Uterus (tissue), 4 donors: ENCODE results near the gene PTPRR. TPM values are rescaled to one million over a fixed set of nuclear protein-coding genes. Genes with fewer than 3 reads are reported as not detected.

ENCODE experiments used
- DNase-seq, 2 donors: peaks; one replicate each; pipeline ENCODE4 v3.0.0-alpha.2; 2019 to 2020
- H3K27ac ChIP-seq, 2 donors: fragments of 200-600 bp; sonication (generic); 1 replicate in 1 of 2; 2 replicates in 1 of 2; pipeline ENCODE4 v1.5.1; 2016 to 2018
- H3K27me3 ChIP-seq, 2 donors: fragments of 200-600 bp; sonication (generic); one replicate each; pipeline ENCODE4 v1.5.1; 2018 to 2019; ENCODE audit warnings: control low read depth in 1 of 2
- H3K36me3 ChIP-seq, 2 donors: fragments of 200-600 bp; sonication (generic); one replicate each; pipeline ENCODE4 v1.5.1; 2019; ENCODE audit warnings: control low read depth in 1 of 2
- H3K4me1 ChIP-seq, 2 donors: fragments of 200-600 bp; sonication (generic); one replicate each; pipeline ENCODE4 v1.5.1; 2018 to 2019; ENCODE audit warnings: control low read depth in 1 of 2
- H3K4me3 ChIP-seq, 2 donors: fragments of 200-600 bp; sonication (generic); 1 replicate in 1 of 2; 2 replicates in 1 of 2; pipeline ENCODE4 v1.5.1; 2018 to 2019; ENCODE audit warnings: mild to moderate bottlenecking in 1 of 2
- H3K9me3 ChIP-seq, 2 donors: fragments of 200-600 bp; sonication (generic); one replicate each; pipeline ENCODE4 v1.5.1; 2019; ENCODE audit warnings: control low read depth in 1 of 2
- POLR2A ChIP-seq, 2 donors: fragments of 450-650 bp; IDR thresholded peaks; one replicate each; pipeline ENCODE4 v1.6.1; 2016; ENCODE audit warnings: antibody characterized with exemption in 2 of 2, mild to moderate bottlenecking in 1 of 2, moderate library complexity in 1 of 2
- intact Hi-C: fragments of 100-400 bp; cut with DNase I; formaldehyde crosslinking; loops from one replicate; pipeline ENCODE4 v1.15.1; 2023; ENCODE audit warnings: low total_unique reads
- total RNA-seq, 4 donors: library from RNA; depleted of rRNA in 3 of 4; stranded (reverse); fragments of >200 nt in 3 of 4; gene quantifications; one replicate each; pipeline versions ENCODE4 v1.1.0 to v1.2.4, GENCODE V29; 2014 to 2023
- TF ChIP-seq, protein P1 (sequence below), 4 experiments: fragments of 200-600 bp in 2 of 4; fragments of 450-650 bp in 2 of 4; sonication (generic) in 2 of 4; IDR thresholded peaks; one replicate each; pipeline ENCODE4 v1.5.1; 2016 to 2019; ENCODE audit warnings: antibody characterized with exemption in 4 of 4, mild to moderate bottlenecking in 2 of 4, moderate library complexity in 1 of 4
- donor health status: DM: yes; HTN: yes; CAD: no.

Gene PTPRR
- total RNA-seq, 4 donors from 2014 or later = 0.62 to 43.3 (median 7.6) TPM

DNA sequence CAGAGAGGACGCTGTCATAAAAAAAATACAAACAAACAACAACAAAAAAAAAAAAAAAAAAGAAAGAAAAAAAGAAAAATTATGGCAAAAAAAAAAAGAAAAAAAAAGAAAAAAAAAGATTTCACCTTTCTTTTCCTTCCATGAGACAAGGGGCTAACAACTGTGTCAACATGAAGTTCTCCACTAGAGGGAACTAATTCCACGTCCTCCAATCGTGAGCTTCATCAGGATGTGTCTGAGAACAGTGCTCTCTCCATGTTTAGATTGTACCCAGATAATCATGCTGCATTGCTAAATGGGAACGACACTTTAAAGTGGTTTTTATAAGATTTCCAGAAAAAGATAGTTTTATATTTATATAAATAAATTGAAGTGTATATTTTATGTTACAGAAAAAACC lies 187.2 kb downstream of the PTPRR start:
- Histone ChIP-seq H3K4me1 (no peaks in the 10 kb centered on the region), H3K9me3 (no peaks in the 10 kb centered on the region), H3K36me3 (no peaks in the 10 kb centered on the region), H3K4me3 (no peak overlapping the region), H3K27me3 (no peaks in the 10 kb centered on the region), H3K27ac (no peak overlapping the region)
- intact Hi-C loops = no loop called here
- TF ChIP-seq, protein P1, sequence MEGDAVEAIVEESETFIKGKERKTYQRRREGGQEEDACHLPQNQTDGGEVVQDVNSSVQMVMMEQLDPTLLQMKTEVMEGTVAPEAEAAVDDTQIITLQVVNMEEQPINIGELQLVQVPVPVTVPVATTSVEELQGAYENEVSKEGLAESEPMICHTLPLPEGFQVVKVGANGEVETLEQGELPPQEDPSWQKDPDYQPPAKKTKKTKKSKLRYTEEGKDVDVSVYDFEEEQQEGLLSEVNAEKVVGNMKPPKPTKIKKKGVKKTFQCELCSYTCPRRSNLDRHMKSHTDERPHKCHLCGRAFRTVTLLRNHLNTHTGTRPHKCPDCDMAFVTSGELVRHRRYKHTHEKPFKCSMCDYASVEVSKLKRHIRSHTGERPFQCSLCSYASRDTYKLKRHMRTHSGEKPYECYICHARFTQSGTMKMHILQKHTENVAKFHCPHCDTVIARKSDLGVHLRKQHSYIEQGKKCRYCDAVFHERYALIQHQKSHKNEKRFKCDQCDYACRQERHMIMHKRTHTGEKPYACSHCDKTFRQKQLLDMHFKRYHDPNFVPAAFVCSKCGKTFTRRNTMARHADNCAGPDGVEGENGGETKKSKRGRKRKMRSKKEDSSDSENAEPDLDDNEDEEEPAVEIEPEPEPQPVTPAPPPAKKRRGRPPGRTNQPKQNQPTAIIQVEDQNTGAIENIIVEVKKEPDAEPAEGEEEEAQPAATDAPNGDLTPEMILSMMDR (IDR thresholded peaks at IDR 0.05) = peak; percentile 57 to 75 (median 65)
- TF ChIP-seq POLR2A (IDR thresholded peaks at IDR 0.05) = no peak
- no peak for DNase-seq

DNA sequence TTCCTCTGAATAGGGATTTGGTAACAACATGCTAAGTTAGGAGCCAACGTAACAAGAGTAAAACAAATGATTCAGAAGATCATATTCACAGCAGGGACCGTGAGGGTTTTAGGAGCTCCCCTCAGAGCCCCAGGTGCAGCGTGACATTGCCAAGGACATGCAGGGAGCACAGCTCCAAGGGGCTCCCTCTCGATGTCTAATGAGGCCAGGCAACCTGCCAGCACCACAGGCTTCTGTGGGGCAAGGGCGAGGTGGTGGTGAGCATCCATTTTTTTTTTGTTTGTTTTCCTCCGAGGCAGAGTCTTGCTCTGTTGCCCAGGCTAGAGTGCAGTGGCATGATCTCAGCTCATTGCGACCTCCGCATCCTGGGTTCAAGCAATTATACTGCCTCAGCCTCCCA lies 188.3 kb downstream of the PTPRR start:
- Histone ChIP-seq H3K4me3 (no peak overlapping the region), H3K9me3 (no peaks in the 10 kb centered on the region), H3K27me3 (no peaks in the 10 kb centered on the region), H3K36me3 (no peaks in the 10 kb centered on the region), H3K4me1 (no peaks in the 10 kb centered on the region), H3K27ac (no peak overlapping the region)
- no peak for DNase-seq
- intact Hi-C loops = no loop called here
- no peak for TF ChIP-seq POLR2A (IDR thresholded peaks at IDR 0.05)
- TF ChIP-seq, protein P1 (IDR thresholded peaks at IDR 0.05) = no peak

GRCh38 chr12:70730675-70731180 lies 189.8 kb downstream of the PTPRR start:
- H3K27ac ChIP-seq = no peak overlapping the region
- H3K4me3 ChIP-seq = no peak overlapping the region
- H3K4me1 ChIP-seq = no peaks in the 10 kb centered on the region
- no peaks in the 10 kb centered on the region for H3K36me3 ChIP-seq
- H3K27me3 ChIP-seq = no peaks in the 10 kb centered on the region
- no peak for DNase-seq
- H3K9me3 ChIP-seq = no peaks in the 10 kb centered on the region
- intact Hi-C loops = no loop called here
- no peak for TF ChIP-seq POLR2A (IDR thresholded peaks at IDR 0.05)
- TF ChIP-seq, protein P1 (IDR thresholded peaks at IDR 0.05) = no peak

- no peak for DNase-seq
- no peaks in the 10 kb centered on the region for H3K27me3 ChIP-seq
- H3K9me3 ChIP-seq = no peaks in the 10 kb centered on the region
- no peak overlapping the region for H3K4me3 ChIP-seq
- TF ChIP-seq, protein P1 (IDR thresholded peaks at IDR 0.05) = no peak
- TF ChIP-seq POLR2A (IDR thresholded peaks at IDR 0.05) = no peak
- H3K36me3 ChIP-seq = no peaks in the 10 kb centered on the region
- H3K4me1 ChIP-seq = no peaks in the 10 kb centered on the region
- intact Hi-C loops = no loop called here
- H3K27ac ChIP-seq = peak overlapping the region in 1 of 2 donors; percentile 38
Observed at GRCh38 chr12:70724444-70724843, 196.1 kb downstream of the PTPRR start.

GRCh38 chr12:70722584-70723343 lies 197.8 kb downstream of the PTPRR start:
- Histone ChIP-seq H3K27me3 (no peaks in the 10 kb centered on the region), H3K4me3 (no peak overlapping the region), H3K36me3 (no peaks in the 10 kb centered on the region), H3K4me1 (no peaks in the 10 kb centered on the region), H3K27ac (peak overlapping the region; percentile 53 to 69), H3K9me3 (no peaks in the 10 kb centered on the region)
- peak in 1 of 2 donors; percentile 37 for DNase-seq
- intact Hi-C loops = no loop called here
- TF ChIP-seq, protein P1 (IDR thresholded peaks at IDR 0.05) = no peak
